Stimulated activated CD8-positive, alpha-beta memory T cell treated with anti-CD3 and anti-CD28 coated beads, Interleukin-12 subunit alpha, Interleukin-12 subunit beta, amount 100 ng/mL, for 24 hours (primary cell): ENCODE measurements around the gene UGT2B7.

ENCODE experiments used
- DNase-seq: peaks from one replicate; pipeline ENCODE4 v3.0.0-alpha.2; 2020; ENCODE audit errors: extremely low read depth

UGT2B7 gene

DNA sequence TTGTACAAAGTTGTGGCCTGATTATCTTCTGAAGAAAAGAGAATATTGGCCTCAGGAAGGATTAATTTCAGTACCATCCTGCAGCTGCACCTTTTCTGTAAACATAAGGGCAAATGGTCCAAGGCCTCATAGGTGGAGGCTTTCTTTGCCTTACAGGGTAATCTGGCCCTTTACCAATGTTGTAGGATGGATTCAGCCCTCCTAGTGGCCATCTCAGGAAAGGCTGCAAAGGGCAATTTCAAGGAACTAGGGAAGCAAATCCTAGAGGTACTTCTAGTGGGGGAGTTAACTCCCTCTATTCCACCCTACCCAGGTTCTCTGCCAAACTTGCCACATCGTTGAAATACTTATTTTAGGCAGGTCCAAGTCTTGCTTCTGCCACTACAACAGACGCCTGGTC is 60.6 kb downstream of the UGT2B7 start:
- no peak for DNase-seq
